OCI-LY7 (cell line): ENCODE measurements around the gene CAPS. TPM values are rescaled to one million over a fixed set of nuclear protein-coding genes. Genes with fewer than 3 reads are reported as not detected.
A peak's percentile ranks its signal among the peaks of the same experiment; 100 is the strongest.

Source experiments
- BruUV-seq: library from RNA; stranded (reverse); fragments of 400-500 nt; replicated peaks from 2 replicates; lab custom pipeline; 2021; lab: Mats Ljungman, UMichigan
- CTCF ChIA-PET: fragments of 300-600 bp; sonication (Branson Sonifier 250); formaldehyde crosslinking; loops from one replicate; lab custom pipeline; 2022; ENCODE audit warnings: antibody characterized with exemption; ENCODE audit not compliant: unreplicated experiment; lab: Charles Lee
- POLR2A ChIA-PET: fragments of 300-600 bp; sonication (Branson Sonifier 250); formaldehyde crosslinking; loops from one replicate; lab custom pipeline; 2022; ENCODE audit warnings: antibody characterized with exemption; lab: Charles Lee
- DNase-seq: peaks from one replicate; pipeline ENCODE4 v3.0.0-alpha.2; 2015; ENCODE audit warnings: low spot score
- H2AFZ ChIP-seq: fragments of 200-600 bp; sonication (generic), shearing (Covaris generic); 2 replicates; pipeline ENCODE4 v1.6.1; 2014; ENCODE audit warnings: mild to moderate bottlenecking, antibody characterized with exemption, low read length, moderate library complexity
- H3K27ac ChIP-seq: fragments of 200-600 bp; sonication (generic); 2 replicates; pipeline ENCODE4 v1.5.1; 2014; ENCODE audit warnings: mixed run types, low read depth, mild to moderate bottlenecking, moderate library complexity, low read length, inconsistent platforms; ENCODE audit not compliant: poor library complexity, severe bottlenecking
- H3K36me3 ChIP-seq: fragments of 200-600 bp; sonication (generic); 2 replicates; pipeline ENCODE4 v1.6.1; 2014; ENCODE audit warnings: mild to moderate bottlenecking, antibody characterized with exemption, low read length, moderate library complexity, mixed read lengths; ENCODE audit not compliant: insufficient read depth
- H3K4me1 ChIP-seq: fragments of 200-600 bp; sonication (generic); 2 replicates; pipeline ENCODE4 v1.5.1; 2014; ENCODE audit warnings: mild to moderate bottlenecking, low read length; ENCODE audit not compliant: insufficient read depth, poor library complexity, severe bottlenecking
- H3K4me2 ChIP-seq: fragments of 200-600 bp; sonication (generic); 2 replicates; pipeline ENCODE4 v1.6.1; 2014; ENCODE audit warnings: mild to moderate bottlenecking, low read length
- H3K4me3 ChIP-seq: fragments of 200-600 bp; sonication (generic); 2 replicates; pipeline ENCODE4 v1.5.1; 2014; ENCODE audit warnings: mild to moderate bottlenecking, low read depth, low read length; ENCODE audit not compliant: poor library complexity, severe bottlenecking
- H3K79me2 ChIP-seq: fragments of 200-600 bp; sonication (generic); 2 replicates; pipeline ENCODE4 v1.6.1; 2016; ENCODE audit warnings: low read depth, mild to moderate bottlenecking, low read length, moderate library complexity, mixed read lengths; ENCODE audit not compliant: insufficient read depth
- H3K9me2 ChIP-seq: fragments of 200-600 bp; sonication (generic); 2 replicates; pipeline ENCODE4 v1.6.1; 2016; ENCODE audit warnings: mild to moderate bottlenecking, low read length, mixed read lengths; ENCODE audit not compliant: insufficient read depth
- H3K9me3 ChIP-seq: fragments of 200-600 bp; sonication (generic); 2 replicates; pipeline ENCODE4 v1.6.1; 2014; ENCODE audit warnings: mild to moderate bottlenecking, mixed run types, low read length, mixed read lengths
- H4K20me1 ChIP-seq: fragments of 200-600 bp; sonication (generic); 2 replicates; pipeline ENCODE4 v1.6.1; 2014; ENCODE audit warnings: mild to moderate bottlenecking, antibody characterized with exemption, low read length, moderate library complexity, mixed read lengths; ENCODE audit not compliant: insufficient read depth
- CTCF ChIP-seq: fragments of 200-600 bp; sonication (generic); conservative IDR thresholded peaks from 2 replicates; pipeline ENCODE4 v1.5.1; 2014; ENCODE audit warnings: mild to moderate bottlenecking, antibody characterized with exemption, low read length, moderate library complexity, mixed read lengths
- EZH2phosphoT487 ChIP-seq: fragments of 200-600 bp; sonication (generic); IDR thresholded peaks from 2 replicates; pipeline ENCODE4 v1.6.1; 2018; ENCODE audit warnings: low read depth, borderline replicate concordance, mild to moderate bottlenecking, mixed run types, antibody characterized with exemption, low read length, moderate library complexity, mixed read lengths
- intact Hi-C: fragments of 100-400 bp; cut with micrococcal nuclease; formaldehyde crosslinking; loops from one replicate; pipeline ENCODE4 v1.10.0; 2022; ENCODE audit not compliant: unreplicated experiment
- total RNA-seq, 2 experiments: library from RNA; depleted of rRNA in 1 of 2; stranded (reverse); fragments of >200 nt in 1 of 2; shearing (Covaris generic) in 1 of 2; gene quantifications; 2 replicates each; pipeline ENCODE4 v1.2.3, GENCODE V29; 2014 to 2022

CAPS gene
- total RNA-seq, 2 experiments from 2014 or later, result 8.1 to 11.0 TPM

- no peak overlapping the region for H3K27ac ChIP-seq
- POLR2A ChIA-PET, result no interaction called here
- no peak for DNase-seq
- H3K4me2 ChIP-seq, result no peak overlapping the region
- H3K36me3 ChIP-seq, result peaks cover 59% of the 10 kb centered on the region
- TF ChIP-seq CTCF, result no peak
- H2AFZ ChIP-seq, result no peak overlapping the region
- no peaks in the 10 kb centered on the region for H3K79me2 ChIP-seq
- H3K4me3 ChIP-seq, result no peak overlapping the region
- no peaks in the 10 kb centered on the region; the same call in 1 of the 2 replicates for H4K20me1 ChIP-seq
- no peaks in the 10 kb centered on the region for H3K4me1 ChIP-seq
- CTCF ChIA-PET, result no interaction called here
- BruUV-seq, result no TSS peak
- H3K9me3 ChIP-seq, result no peaks in the 10 kb centered on the region
- intact Hi-C loops, result no loop called here
- no peaks in the 10 kb centered on the region for H3K9me2 ChIP-seq
Observed at GRCh38 chr19:5914946-5915781, 1.1 kb downstream of the CAPS start.

- H3K9me2 ChIP-seq, result no peaks in the 10 kb centered on the region
- no peak for TF ChIP-seq EZH2phosphoT487
- H4K20me1 ChIP-seq, result no peaks in the 10 kb centered on the region; the same call in 1 of the 2 replicates
- H3K4me2 ChIP-seq, result no peak overlapping the region
- no peak for DNase-seq
- no peaks in the 10 kb centered on the region for H3K9me3 ChIP-seq
- POLR2A ChIA-PET, result no interaction called here
- H2AFZ ChIP-seq, result no peak overlapping the region
- no TSS peak for BruUV-seq
- intact Hi-C loops, result no loop called here
- H3K27ac ChIP-seq, result no peak overlapping the region
- H3K4me3 ChIP-seq, result no peak overlapping the region
- no peaks in the 10 kb centered on the region for H3K4me1 ChIP-seq
- CTCF ChIA-PET, result no interaction called here
- H3K36me3 ChIP-seq, result peaks cover 60% of the 10 kb centered on the region
- no peaks in the 10 kb centered on the region for H3K79me2 ChIP-seq
Observed at GRCh38 chr19:5915782-5916165, 1.7 kb downstream of the CAPS start.

- Histone ChIP-seq H2AFZ (no peak overlapping the region), H3K27ac (no peak overlapping the region), H3K9me2 (no peaks in the 10 kb centered on the region), H3K9me3 (no peaks in the 10 kb centered on the region), H3K4me3 (no peak overlapping the region), H4K20me1 (no peaks in the 10 kb centered on the region; the same call in 1 of the 2 replicates), H3K4me1 (no peaks in the 10 kb centered on the region), H3K36me3 (peaks cover 65% of the 10 kb centered on the region), H3K4me2 (no peak overlapping the region), H3K79me2 (no peaks in the 10 kb centered on the region)
- ChIA-PET CTCF (no interaction called here), POLR2A (no interaction called here)
- TSS peak; percentile 64 for BruUV-seq
- intact Hi-C loops, result no loop called here
- DNase-seq, result no peak
- TF ChIP-seq CTCF (no peak), EZH2phosphoT487 (no peak)
Observed at GRCh38 chr19:5916181-5916708, 2.2 kb downstream of the CAPS start.
